Cerebellar nuclear complex (tissue), 1 donor: ENCODE measurements around the gene NUCKS1.

Experiments used
- DNase-seq, 2 experiments: peaks; one replicate each; lab custom pipeline; 2025; lab: John Stamatoyannopoulos, UW

NUCKS1 gene

DNA sequence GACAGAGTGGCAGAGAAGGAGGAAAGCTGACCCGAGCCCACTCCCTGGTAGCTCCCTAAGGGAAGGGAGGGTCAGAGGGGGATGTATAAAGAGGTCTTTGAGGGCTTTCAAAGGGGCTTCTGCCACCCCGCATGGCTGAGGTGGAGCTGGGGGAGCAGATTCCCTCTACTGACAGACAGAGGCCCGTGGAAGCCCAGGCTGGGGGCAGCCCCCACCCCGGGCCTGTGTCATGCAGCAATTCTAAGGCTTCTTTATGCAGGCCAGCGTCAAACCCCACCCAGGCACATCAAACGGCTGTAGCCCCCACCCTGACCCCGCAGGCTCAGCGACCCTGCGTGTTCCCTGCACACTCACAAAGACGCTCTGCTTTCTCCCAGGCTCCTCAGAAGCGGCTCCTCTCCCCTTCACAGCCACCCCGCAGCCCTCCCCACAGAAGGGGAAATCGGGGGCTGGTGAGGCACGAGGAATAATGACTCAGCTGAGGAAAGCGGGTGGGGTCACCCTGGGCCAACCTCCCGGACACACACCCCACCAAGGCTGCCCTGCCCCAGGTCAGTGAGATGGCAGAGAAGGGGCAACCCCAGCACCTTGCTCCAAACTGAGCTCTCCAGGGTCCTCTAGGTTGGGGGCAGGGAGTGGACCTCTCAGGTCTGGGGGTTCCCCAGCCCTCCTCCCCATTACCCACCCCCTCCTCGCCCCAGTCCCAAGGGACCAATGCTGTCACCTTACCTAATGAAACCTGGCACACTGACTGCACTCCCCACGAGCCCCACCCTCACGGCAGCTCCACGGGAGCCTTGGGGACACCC is 80.4 kb downstream of the NUCKS1 start:
- DNase-seq: no peak

DNA sequence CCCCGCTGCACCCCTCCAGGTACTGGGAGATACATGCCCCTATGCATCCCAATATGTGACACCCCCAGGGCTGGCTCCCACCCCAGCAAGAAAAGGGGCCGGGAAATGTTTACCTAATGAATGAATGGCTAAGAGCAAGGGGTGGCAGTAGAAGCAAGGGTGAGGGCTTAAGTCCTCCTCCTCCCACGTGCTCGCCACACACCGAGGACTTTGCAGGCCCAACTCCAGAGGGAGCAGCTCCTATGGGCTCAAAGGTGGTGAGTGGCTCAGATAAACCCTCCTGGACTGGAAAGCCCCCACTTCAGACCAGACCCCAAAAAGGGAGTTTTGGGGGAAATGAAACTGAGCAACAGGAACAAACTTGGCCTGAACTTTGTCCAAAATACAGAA is 81.0 kb downstream of the NUCKS1 start:
- no peak for DNase-seq

DNA sequence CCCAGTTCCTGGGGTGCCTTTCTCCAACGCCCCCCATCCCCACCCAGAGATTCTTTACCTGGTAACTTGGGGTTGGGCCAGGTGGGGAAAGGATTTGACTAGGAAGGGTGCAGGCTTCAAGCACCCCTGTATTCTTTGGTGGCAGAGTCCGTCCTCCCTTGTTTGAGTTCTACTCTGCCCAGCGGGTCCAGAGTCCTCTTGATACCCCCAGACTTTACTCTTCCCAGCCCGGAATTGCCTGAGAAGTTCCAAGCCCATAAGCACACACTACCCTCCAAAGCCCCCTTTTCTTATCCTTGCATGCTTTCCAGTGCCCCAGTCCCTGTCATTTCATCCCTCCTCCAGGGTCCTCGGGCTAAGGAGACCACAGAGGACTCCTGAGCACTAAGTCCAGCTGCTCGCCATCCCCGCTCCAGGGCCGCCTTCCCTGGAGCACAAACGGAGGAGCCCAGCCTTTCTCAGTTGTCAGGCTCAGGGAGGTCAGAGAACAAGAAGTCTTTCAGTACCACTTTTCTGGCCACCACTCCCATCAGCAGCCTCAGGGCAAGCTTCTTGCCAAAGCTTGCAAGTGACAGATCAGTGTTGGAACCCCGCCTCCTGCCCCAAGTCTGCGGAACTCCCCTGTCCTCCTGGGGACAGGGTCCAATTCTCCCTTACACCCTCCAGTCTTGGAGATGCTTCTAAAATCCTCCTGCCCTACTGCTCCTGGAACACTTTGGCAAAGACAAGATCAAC is 81.9 kb downstream of the NUCKS1 start:
- no peak for DNase-seq

DNA sequence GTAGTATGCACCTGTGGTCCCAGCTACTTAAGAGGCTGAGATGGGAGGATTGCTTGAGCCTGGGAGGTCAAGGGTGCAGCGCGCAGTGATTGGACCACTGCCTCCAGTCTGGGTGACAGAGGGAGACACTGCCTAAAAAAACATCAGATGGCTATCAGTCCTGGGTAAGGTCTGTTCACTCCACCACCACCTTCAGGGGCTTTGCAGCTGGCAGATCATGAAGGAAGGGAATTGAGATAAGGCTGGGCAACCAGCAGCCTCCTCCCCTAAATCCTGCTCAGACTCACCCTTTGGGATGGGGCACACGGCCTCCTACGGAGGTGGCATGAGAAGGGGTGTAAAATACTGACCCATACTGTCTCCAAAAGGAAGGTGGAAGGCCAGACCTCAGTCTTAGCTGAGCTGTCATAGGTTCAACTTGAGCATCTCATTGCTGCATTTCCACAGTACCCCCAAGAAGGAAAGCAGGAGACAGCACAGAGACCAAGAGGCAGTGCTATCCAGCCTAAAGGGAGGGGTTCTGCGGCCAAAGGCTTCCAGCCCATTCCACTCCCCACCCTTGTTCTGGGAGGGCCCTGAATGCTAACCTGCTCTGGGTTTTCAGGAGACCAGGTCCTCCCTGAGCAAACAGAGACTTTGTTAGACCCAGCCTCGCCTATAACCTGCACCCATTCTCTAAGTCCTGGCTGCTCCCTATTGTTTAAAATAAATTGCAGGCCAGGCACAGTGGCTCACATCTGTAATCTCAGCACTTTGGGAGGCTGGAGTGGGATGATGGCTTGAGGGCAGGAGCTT is 83.4 kb downstream of the NUCKS1 start:
- DNase-seq: no peak

DNA sequence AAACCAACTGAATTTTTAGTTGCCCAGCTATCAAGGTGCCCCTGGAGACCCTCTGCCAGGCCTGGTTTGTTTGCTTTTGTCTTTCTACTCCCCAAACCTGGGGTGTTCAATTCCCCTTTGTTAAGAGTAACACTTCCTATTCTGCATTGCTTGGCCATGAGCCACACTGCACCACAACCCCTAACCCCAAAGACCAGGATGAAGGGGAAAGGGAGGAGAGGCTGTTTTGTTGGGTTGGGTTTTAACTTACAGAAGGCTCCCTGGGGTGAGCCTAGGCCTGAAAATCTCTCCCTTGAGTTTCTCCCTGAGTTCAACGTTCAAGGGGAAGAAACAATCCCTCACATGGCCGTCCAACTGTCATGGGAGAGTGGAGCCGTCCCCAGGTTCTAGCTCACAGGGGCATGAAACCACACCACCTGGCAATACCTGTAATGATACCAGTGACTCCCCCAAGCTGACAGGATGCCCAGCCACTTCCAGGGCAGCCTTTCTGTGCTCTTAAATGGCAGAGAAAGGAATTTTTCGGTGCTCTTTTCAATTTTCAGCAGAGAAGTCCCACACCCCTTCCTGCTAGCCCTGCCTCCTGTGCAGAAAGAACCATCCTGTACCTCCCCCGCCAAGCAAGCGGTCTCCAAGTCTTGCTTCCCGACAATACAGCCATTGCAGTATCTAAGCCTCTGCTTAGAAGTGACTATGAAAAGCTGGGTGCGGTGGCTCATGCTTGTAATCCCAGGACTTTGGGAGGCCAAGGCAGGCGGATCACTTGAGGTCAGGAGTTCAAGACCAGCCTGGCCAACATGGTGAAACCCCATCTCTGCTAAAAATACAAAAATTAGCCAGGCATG is 84.6 kb downstream of the NUCKS1 start:
- no peak for DNase-seq

DNA sequence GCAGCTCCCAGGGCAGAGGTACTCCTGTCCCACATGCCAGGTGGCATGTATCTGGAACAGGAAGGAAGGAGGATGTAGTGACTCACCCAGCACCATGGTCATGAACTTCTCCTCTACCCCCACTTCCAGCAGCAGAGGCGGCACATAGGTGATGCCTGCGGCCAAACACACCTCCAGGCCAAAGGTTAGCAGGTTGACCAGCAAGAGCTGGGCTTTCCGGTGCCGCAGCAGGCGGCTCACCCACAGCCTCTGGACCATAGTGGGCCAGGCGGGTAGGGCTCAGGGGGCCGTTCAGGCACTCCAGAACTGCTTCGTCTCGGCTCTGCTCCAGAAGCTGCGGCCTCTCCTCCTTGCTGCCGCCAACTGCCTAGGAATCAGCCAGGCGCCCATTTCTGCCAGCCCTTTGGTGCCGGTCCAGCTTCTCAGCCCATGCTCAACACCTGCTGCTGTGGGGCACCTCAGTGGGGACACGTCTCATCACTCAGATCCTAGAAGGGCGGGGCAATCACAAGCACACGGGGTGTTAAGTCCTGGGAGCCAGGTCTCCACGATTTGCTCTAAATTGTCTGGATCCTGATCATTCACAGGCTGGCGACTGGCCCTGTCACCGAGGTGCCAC is 85.5 kb downstream of the NUCKS1 start:
- no peak for DNase-seq

DNA sequence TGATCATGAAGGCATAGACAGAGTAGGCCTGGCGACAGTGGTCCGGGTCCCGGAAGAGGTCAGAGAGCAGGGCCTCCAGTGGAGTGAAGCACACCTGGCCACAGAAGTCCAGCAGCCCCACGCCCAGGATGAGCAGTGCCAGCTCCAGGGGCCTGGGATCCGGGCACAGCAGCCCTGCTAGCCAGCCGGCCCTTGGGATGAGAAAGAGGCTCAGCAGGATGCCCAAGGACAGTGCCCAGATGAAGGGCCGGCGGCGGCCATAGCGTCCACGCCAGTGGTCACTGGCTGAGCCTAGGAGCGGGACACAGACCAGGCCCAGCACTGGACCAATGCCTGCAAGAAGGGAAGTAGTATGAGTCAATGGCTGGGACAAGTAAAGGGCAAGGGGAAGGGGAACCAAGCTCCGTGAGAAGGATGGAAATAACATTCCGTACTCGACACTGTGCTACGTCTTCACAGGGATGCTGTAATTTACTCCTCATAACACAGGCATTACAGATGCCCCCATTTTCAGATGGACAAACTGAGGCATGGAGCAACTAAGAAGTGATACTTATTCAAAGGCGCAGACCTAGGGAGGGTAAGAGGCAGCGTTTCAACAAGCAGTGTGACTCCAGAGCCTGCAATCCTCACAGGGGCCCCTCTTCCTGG is 86.6 kb downstream of the NUCKS1 start:
- DNase-seq: no peak
